Kasumi-1 (cell line): ENCODE data around the gene SLC5A10.

ENCODE experiments used
- DNase-seq, 2 experiments: peaks; one replicate each; lab custom pipeline; 2025; lab: John Stamatoyannopoulos, UW

Gene SLC5A10

GRCh38 chr17:18984273-18985114 is 32.5 kb downstream of the SLC5A10 start:
- DNase-seq = no peak

- no peak for DNase-seq
Measured at GRCh38 chr17:18985475-18985874, 33.5 kb downstream of the SLC5A10 start.

- no peak for DNase-seq
Measured at GRCh38 chr17:18986541-18987229, 34.7 kb downstream of the SLC5A10 start.

- no peak for DNase-seq
Measured at GRCh38 chr17:18987230-18987610, 35.3 kb downstream of the SLC5A10 start.

DNA sequence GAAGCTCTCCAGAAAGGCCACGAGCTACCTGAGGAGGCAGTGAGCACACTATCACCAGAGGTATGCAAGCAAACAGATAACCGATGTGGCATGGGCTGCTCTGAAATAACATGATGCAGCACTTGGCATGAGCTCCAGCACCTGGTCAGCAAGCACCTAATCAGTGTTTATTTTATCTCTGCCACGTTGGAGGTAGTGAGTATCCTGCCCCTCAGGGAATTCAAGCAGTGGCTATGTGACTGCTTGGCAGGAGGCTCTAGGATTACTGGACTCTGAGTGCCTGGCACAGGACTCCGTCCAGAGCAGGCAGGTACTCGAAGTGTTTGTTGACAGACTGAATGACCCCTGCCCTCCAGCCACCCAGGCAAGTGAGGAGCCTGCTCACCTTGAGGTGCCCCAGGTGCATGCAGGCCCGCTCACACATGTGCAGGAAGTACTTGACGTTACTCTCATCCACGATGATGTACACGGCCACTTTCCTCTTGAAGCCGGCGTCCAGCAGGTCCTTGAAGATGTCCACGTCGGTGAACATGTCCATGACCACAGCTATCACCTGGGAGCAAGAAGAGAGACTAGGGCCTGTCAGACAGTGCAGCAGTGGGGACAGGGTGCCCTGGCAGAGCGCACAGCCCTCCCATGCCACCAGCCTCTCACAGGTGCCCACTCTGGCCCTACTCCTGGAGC is 36.0 kb downstream of the SLC5A10 start:
- no peak for DNase-seq

DNA sequence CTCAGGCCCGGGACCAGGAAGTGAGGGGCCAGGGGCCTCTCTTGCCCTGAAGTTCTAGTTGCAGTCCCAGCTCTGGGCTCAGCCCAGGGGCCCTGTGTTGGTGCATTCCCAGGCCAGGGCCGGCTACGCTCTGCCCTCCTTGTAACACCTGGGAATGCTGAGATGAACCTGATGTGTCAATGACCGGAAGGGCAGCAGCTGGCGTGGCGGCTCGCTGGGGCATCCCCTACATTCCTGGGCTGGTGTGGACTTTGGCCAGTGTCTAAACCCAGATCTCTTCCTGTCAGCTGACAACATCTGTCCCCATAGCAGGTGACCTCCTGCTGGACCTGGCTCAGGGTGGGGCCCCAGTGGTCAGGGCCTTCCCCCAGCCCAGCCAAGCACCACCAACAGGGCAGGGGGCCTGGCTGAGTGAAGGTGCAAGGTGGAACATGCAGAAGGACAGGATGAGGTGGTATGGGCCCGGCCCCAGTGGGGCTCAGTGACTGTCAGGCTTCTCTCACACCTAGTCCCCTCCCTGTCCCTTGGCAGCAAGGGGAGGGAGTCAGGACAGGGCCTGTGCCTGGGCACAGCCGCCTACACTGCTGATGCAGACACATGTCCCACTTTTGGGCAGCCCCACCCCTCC is 36.7 kb downstream of the SLC5A10 start:
- DNase-seq = no peak

DNA sequence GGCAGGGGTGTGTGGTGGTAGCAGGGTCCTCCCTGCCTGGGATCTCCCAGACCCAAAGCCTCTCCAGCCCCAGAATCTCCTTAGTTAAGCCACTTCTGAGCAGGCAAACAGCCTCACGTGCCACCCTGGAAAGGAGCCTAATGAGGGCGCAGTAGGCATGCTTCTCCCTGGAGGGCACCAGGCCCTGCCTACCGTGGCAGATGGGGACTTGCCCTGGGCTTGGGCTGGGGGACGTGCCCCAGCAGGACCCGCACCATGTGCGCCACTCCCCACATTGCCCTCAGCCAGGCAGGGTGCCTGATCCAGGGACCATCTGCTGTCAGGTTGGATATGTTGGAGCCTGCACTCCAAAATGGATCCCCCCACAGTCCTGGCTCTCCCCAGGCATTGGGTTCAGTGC is 38.4 kb downstream of the SLC5A10 start:
- DNase-seq = no peak

DNA sequence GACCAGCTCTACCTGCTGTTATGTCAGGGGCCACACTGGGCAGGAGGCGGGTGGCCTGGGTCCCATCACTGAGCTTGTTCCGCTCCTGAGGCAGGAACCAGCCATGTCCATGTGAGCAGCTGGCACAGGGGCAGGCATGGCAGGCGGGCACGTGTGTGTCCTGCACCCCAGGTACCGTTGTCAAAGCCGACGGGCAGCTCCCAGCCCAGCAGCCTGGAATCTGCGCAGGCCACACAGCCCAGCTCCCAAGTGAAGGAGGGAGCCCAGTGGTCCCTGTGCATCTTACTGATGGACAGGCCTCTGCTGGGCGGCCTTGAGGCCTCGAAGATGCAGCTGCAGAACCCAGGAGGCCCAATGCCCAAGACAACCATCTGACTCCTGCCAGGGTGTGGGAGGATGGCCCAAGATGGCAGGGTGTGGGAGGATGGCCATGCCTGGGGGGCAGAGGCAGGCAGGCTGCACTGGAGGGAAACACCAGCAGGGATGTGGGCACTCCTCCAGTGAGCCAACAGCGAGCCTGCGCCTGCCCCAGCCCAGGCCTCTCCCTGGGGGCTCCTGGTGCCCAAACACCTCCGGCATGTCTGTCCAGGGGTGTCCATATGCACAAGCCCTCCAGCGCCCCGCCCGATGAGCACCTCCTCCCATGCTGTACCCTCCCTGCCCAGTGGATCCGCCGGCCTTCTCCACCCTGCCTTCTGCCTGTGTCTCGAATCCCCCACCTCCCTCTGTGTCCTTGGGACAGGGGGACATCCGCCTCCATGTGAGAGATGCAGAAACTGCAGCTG is 39.8 kb downstream of the SLC5A10 start:
- no peak for DNase-seq

- DNase-seq = no peak
Measured at GRCh38 chr17:18992454-18993130, 40.6 kb downstream of the SLC5A10 start.

DNA sequence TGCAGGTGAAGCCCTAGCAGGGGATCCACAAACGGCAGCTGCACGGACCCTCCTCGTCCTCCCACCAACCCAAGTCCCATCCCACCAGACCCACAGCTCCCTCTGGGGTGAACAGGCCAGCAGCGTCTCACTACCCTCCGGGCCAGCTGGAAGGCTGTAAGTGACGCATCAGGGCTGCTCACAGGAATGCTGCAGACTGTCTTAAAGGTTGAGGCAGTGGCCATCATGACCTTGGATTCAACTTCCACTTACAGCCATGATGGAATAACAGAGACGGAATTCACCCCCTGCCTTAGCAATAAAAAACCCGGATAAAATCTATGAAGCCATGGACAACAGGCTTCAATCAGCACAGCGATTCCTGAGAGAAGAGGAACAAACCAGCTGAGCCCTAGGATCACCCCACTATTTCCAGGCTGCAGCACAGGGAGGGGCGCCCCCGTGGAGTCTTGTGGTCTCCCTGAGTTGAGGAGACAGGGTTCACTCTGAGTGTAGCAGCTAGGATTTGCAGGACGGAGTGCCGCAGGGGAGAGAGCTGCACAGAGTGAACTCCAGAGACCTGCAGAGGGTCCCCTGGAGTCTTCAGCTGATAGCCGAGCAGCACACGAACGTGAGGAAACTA is 42.1 kb downstream of the SLC5A10 start:
- no peak for DNase-seq

DNA sequence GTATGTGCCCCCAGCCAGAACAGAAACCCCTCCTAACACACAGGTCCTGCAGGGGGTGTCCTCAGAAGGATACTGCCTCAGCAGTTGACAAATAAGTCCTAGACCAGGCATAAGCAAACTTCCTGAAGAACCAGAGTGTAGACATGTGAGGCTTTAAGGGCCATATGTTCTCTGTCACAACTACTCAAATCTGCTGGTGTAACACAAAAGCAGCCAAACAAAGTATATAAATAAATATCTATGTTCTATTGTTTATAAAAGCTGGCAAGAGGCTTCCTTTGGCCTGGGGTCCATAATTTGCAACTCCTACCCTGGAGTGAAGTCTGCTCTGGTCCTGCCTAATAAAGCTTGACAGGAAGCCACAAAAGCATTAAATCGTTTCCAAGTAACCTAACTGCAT is 42.7 kb downstream of the SLC5A10 start:
- DNase-seq = no peak

- no peak for DNase-seq
Measured at GRCh38 chr17:18995220-18995619, 43.3 kb downstream of the SLC5A10 start.

- no peak for DNase-seq
Measured at GRCh38 chr17:18996458-18996857, 44.5 kb downstream of the SLC5A10 start.

GRCh38 chr17:18997650-18998196 is 45.8 kb downstream of the SLC5A10 start:
- DNase-seq = no peak

- DNase-seq = no peak
Measured at GRCh38 chr17:18999394-18999793, 47.4 kb downstream of the SLC5A10 start.

GRCh38 chr17:18999911-19000310 is 47.9 kb downstream of the SLC5A10 start:
- no peak for DNase-seq

- no peak for DNase-seq
Measured at GRCh38 chr17:19000531-19001325, 48.8 kb downstream of the SLC5A10 start.

- no peak for DNase-seq
Measured at GRCh38 chr17:19001907-19002590, 50.1 kb downstream of the SLC5A10 start.
